GM18858 (cell line): ENCODE results near the gene ATOH1.
A peak's percentile ranks its signal among the peaks of the same experiment; 100 is the strongest.

Source experiments
- ATAC-seq: cut with Tn5 transposase; IDR thresholded peaks from one replicate; pipeline ENCODE4 v1.9.1; 2021; ENCODE audit not compliant: unreplicated experiment

The ATOH1 gene

GRCh38 chr4:93828332-93828994 lies at the start of gene ATOH1:
TSS of gene ATOH1 (plus strand) at chr4:93828753. CDS start at chr4:93828927, 174 bp downstream.
- no peak for ATAC-seq

GRCh38 chr4:93779228-93779627 lies 49.3 kb upstream of the ATOH1 start:
- ATAC-seq: no peak

- ATAC-seq: no peak
Observed at GRCh38 chr4:93780080-93780479, 48.5 kb upstream of the ATOH1 start.

- no peak for ATAC-seq
Observed at GRCh38 chr4:93781198-93781597, 47.4 kb upstream of the ATOH1 start.

- no peak for ATAC-seq
Observed at GRCh38 chr4:93786149-93786548, 42.4 kb upstream of the ATOH1 start.

GRCh38 chr4:93788712-93789111 lies 39.8 kb upstream of the ATOH1 start:
- no peak for ATAC-seq

GRCh38 chr4:93791570-93792195 lies 36.9 kb upstream of the ATOH1 start:
- peak; percentile 90 for ATAC-seq

GRCh38 chr4:93802045-93802444 lies 26.5 kb upstream of the ATOH1 start:
- no peak for ATAC-seq

GRCh38 chr4:93809773-93810172 lies 18.8 kb upstream of the ATOH1 start:
- ATAC-seq: no peak

- ATAC-seq: no peak
Observed at GRCh38 chr4:93810340-93810992, 18.1 kb upstream of the ATOH1 start.

GRCh38 chr4:93813092-93813491 lies 15.5 kb upstream of the ATOH1 start:
- no peak for ATAC-seq

- no peak for ATAC-seq
Observed at GRCh38 chr4:93814141-93814540, 14.4 kb upstream of the ATOH1 start.

GRCh38 chr4:93814722-93815121 lies 13.8 kb upstream of the ATOH1 start:
- ATAC-seq: peak; percentile 60

- no peak for ATAC-seq
Observed at GRCh38 chr4:93825551-93826216, 2.9 kb upstream of the ATOH1 start.

GRCh38 chr4:93827272-93827947 lies 1.1 kb upstream of the ATOH1 start:
- no peak for ATAC-seq

GRCh38 chr4:93828995-93829819 lies 654 bp downstream of the ATOH1 start:
- no peak for ATAC-seq

- ATAC-seq: no peak
Observed at GRCh38 chr4:93829820-93830687, 1.5 kb downstream of the ATOH1 start.

GRCh38 chr4:93831716-93832496 lies 3.4 kb downstream of the ATOH1 start:
- no peak for ATAC-seq
